ENCODE results near the gene CDRT15L2. TPM values are rescaled to one million over a fixed set of nuclear protein-coding genes. Genes with fewer than 3 reads are reported as not detected.
"Not testable (repeated sequence)": the region's sequence is repeated elsewhere in the genome, so short reads cannot be mapped to it uniquely, and the experiment has no call there.

The CDRT15L2 gene
- total RNA-seq (not detected), polyA plus RNA-seq (not detected)

DNA sequence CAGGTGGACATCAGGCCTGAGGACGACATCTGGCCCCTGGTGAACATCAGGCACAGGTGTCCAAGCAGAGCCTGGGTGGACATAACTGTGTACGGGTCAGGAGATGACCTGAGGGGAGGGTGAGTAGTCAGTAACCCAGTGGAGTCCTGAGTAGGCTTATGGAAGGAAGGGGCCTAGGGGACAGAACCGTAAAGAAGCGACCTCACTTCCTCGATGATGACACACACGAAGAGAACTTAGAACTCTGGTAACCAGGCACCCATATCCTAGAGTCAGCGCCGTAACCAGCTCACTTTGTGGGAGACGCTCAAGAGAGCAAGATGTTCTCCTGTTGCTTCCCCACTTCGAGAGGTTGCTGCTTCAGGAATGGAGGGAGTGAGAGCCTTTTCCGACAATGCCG, at the start of gene CDRT15L2:
Gene CDRT15L2, plus strand, starts transcription at position 301 of the 400 bp plus-strand sequence. Its CDS starts 20 bp downstream, at position 321.
- not testable (repeated sequence) for H3K9me3 ChIP-seq (ENCODE audit: control insufficient read depth in 4 of 4, low read length in 3 of 4); H3K27me3 ChIP-seq (ENCODE audit: control insufficient read depth in 4 of 4, insufficient read depth in 4 of 4, low read length in 3 of 4); H3K36me3 ChIP-seq (ENCODE audit: control insufficient read depth in 4 of 4, insufficient read depth in 3 of 4, low read depth in 1 of 4, low read length in 3 of 4); H3K27ac ChIP-seq (ENCODE audit: low read depth in 1 of 2, low read length in 2 of 2); H3K4me3 ChIP-seq (ENCODE audit: low read depth in 1 of 3, low read length in 3 of 3); H3K9ac ChIP-seq (ENCODE audit: low read depth in 1 of 2, low read length in 2 of 2); DNase-seq (ENCODE audit: low spot score); H3K4me1 ChIP-seq (ENCODE audit: control insufficient read depth in 4 of 4, insufficient read depth in 4 of 4, low read length in 3 of 4)
- WGBS, result 89% methylated on average over 12 of the region's 12 CpGs

- not testable (repeated sequence) for DNase-seq (ENCODE audit: low spot score); H3K27ac ChIP-seq (ENCODE audit: low read depth in 1 of 2, low read length in 2 of 2); H3K9ac ChIP-seq (ENCODE audit: low read depth in 1 of 2, low read length in 2 of 2); H3K4me1 ChIP-seq (ENCODE audit: control insufficient read depth in 4 of 4, insufficient read depth in 4 of 4, low read length in 3 of 4); H3K9me3 ChIP-seq (ENCODE audit: control insufficient read depth in 4 of 4, low read length in 3 of 4); H3K27me3 ChIP-seq (ENCODE audit: control insufficient read depth in 4 of 4, insufficient read depth in 4 of 4, low read length in 3 of 4); H3K4me3 ChIP-seq (ENCODE audit: low read depth in 1 of 3, low read length in 3 of 3); H3K36me3 ChIP-seq (ENCODE audit: control insufficient read depth in 4 of 4, insufficient read depth in 3 of 4, low read depth in 1 of 4, low read length in 3 of 4)
- WGBS, result 63% methylated on average over 4 of the region's 6 CpGs
These were observed 49.4 kb upstream of the CDRT15L2 start for GRCh38 chr17:20530104-20530503.

DNA sequence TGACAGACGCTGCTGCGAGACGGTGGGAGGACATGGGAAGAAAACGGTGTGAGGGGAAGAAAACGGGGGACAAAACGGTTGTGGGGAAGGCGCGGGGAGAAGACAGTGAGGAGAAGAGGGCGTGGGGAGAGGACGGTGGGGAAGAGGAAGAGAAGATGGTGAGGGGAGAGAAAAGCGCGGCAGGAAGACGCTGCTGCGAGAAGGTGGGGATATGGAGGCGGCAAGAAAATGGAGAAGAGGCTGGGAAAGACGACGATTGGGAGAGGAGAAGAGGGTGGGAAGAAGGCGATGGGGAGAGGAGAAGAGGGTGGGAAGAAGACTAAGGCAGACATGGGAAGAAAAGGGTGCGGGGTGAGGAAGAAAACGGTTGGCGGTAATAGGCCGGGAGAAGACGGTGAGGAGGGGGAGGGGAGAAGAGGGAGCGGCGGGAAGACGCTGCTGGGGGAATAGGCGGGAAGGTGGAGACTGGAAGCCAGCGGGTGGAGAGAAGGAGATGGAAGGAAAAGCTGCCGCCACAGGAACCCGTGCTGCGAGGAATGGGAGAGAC, 46.9 kb upstream of the CDRT15L2 start:
- H3K4me3 ChIP-seq (ENCODE audit: low read depth in 1 of 3, low read length in 3 of 3); H3K27ac ChIP-seq (ENCODE audit: low read depth in 1 of 2, low read length in 2 of 2); DNase-seq (ENCODE audit: low spot score); H3K4me1 ChIP-seq (ENCODE audit: control insufficient read depth in 4 of 4, insufficient read depth in 4 of 4, low read length in 3 of 4); H3K36me3 ChIP-seq (ENCODE audit: control insufficient read depth in 4 of 4, insufficient read depth in 3 of 4, low read depth in 1 of 4, low read length in 3 of 4); H3K9ac ChIP-seq (ENCODE audit: low read depth in 1 of 2, low read length in 2 of 2); H3K27me3 ChIP-seq (ENCODE audit: control insufficient read depth in 4 of 4, insufficient read depth in 4 of 4, low read length in 3 of 4); H3K9me3 ChIP-seq (ENCODE audit: control insufficient read depth in 4 of 4, low read length in 3 of 4): not testable (repeated sequence)
- 4% methylated on average over 24 of the region's 31 CpGs for WGBS

DNA sequence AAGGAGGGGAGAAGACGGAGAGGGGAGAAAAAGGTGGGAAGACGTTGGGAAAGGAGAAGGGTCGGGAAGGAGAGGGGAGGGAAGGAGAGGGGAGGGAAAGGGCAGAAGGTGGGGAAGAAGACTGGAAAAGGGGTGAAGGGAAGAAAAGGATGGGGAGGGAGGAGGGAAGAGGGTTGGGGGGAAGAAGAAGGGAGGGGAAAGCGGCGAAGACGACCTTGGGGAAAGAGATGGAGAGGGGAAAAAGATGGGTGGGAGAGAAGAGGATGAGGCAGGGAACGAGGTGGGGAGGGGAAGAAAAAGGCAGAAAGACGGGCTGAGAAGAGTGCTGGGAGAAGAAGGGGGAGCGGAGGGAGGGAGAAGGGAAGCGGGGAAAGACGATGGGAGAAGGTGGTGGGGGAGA, 46.3 kb upstream of the CDRT15L2 start:
- H3K9ac ChIP-seq (ENCODE audit: low read depth in 1 of 2, low read length in 2 of 2); H3K4me3 ChIP-seq (ENCODE audit: low read depth in 1 of 3, low read length in 3 of 3); DNase-seq (ENCODE audit: low spot score): not testable (repeated sequence)

DNA sequence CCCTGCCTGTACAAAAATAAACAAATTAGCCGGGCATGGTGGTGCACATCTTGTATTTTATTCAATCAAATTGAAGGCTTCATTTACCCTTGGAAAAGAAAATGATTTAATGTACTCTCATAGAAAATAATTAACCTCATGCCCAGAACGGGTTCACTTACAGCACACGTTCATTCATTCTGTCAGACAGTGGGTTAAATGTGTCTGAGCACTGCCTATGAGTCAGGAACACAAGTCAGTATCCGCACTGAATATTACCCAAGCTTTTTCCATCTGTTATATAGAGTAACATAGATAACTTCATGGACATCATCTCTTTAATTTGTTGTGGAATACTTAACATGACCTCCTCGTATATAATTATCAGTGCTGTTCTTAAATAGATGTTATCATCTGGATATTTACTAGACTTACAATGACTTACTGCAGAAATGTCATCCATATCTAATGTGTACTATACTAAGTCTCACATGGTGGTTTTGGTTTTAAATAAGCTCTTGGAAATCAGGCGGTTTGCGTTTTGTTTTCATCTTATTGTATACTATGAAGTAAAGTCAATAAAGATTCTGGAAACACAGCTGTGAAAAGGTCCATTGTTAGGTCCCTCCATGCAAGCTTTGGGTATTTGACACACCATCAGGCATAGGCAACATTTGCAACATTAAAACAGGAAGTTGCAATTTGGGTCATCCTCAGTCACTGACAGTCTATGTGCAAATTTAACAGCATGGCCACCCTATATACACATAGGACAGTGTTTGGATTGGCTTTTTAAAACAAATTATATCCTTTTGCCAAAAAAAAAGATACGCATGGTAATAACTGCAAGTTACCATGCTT, 44.6 kb upstream of the CDRT15L2 start:
- not testable (repeated sequence) for DNase-seq (ENCODE audit: low spot score); H3K27me3 ChIP-seq (ENCODE audit: control insufficient read depth in 4 of 4, insufficient read depth in 4 of 4, low read length in 3 of 4); H3K36me3 ChIP-seq (ENCODE audit: control insufficient read depth in 4 of 4, insufficient read depth in 3 of 4, low read depth in 1 of 4, low read length in 3 of 4); H3K27ac ChIP-seq (ENCODE audit: low read depth in 1 of 2, low read length in 2 of 2); H3K4me3 ChIP-seq (ENCODE audit: low read depth in 1 of 3, low read length in 3 of 3); H3K9ac ChIP-seq (ENCODE audit: low read depth in 1 of 2, low read length in 2 of 2); H3K9me3 ChIP-seq (ENCODE audit: control insufficient read depth in 4 of 4, low read length in 3 of 4); H3K4me1 ChIP-seq (ENCODE audit: control insufficient read depth in 4 of 4, insufficient read depth in 4 of 4, low read length in 3 of 4)
- WGBS, result 47% methylated on average over 8 of the region's 8 CpGs

More for the DNA sequence above, 46.3 kb upstream of the CDRT15L2 start:
- H3K9me3 ChIP-seq (ENCODE audit: control insufficient read depth in 4 of 4, low read length in 3 of 4); H3K27me3 ChIP-seq (ENCODE audit: control insufficient read depth in 4 of 4, insufficient read depth in 4 of 4, low read length in 3 of 4); H3K36me3 ChIP-seq (ENCODE audit: control insufficient read depth in 4 of 4, insufficient read depth in 3 of 4, low read depth in 1 of 4, low read length in 3 of 4); H3K4me1 ChIP-seq (ENCODE audit: control insufficient read depth in 4 of 4, insufficient read depth in 4 of 4, low read length in 3 of 4); H3K27ac ChIP-seq (ENCODE audit: low read depth in 1 of 2, low read length in 2 of 2): not testable (repeated sequence)
- WGBS, result 13% methylated on average over 9 of the region's 11 CpGs

GRCh38 chr17:20540414-20540813, 39.1 kb upstream of the CDRT15L2 start:
- not testable (repeated sequence) for DNase-seq (ENCODE audit: low spot score); H3K36me3 ChIP-seq (ENCODE audit: control insufficient read depth in 4 of 4, insufficient read depth in 3 of 4, low read depth in 1 of 4, low read length in 3 of 4); H3K4me1 ChIP-seq (ENCODE audit: control insufficient read depth in 4 of 4, insufficient read depth in 4 of 4, low read length in 3 of 4); H3K27ac ChIP-seq (ENCODE audit: low read depth in 1 of 2, low read length in 2 of 2); H3K9me3 ChIP-seq (ENCODE audit: control insufficient read depth in 4 of 4, low read length in 3 of 4); H3K4me3 ChIP-seq (ENCODE audit: low read depth in 1 of 3, low read length in 3 of 3); H3K9ac ChIP-seq (ENCODE audit: low read depth in 1 of 2, low read length in 2 of 2); H3K27me3 ChIP-seq (ENCODE audit: control insufficient read depth in 4 of 4, insufficient read depth in 4 of 4, low read length in 3 of 4)
- 66% methylated on average over 3 of the region's 5 CpGs for WGBS

DNA sequence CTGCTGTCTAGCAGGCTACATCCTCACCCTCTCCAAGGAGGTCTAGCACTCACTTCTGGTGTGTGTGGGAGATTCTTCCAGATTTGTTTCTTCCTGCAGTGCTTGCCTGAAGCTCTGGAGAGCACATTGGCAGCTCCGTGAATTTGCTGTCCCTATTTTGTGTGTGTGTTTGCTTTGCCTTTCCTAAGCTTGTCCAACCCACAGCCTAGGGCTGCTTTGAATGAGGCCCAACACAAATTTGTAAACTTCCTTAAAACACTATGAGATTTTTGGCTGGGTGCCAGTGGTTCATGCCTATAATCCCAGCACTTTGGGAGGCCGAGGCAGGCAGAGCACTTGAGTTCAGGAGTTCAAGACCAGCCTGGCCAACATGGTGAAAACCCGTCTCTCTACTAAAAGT, 38.7 kb upstream of the CDRT15L2 start:
- not testable (repeated sequence) for H3K9ac ChIP-seq (ENCODE audit: low read depth in 1 of 2, low read length in 2 of 2); H3K9me3 ChIP-seq (ENCODE audit: control insufficient read depth in 4 of 4, low read length in 3 of 4); DNase-seq (ENCODE audit: low spot score); H3K4me3 ChIP-seq (ENCODE audit: low read depth in 1 of 3, low read length in 3 of 3); H3K4me1 ChIP-seq (ENCODE audit: control insufficient read depth in 4 of 4, insufficient read depth in 4 of 4, low read length in 3 of 4); H3K36me3 ChIP-seq (ENCODE audit: control insufficient read depth in 4 of 4, insufficient read depth in 3 of 4, low read depth in 1 of 4, low read length in 3 of 4); H3K27ac ChIP-seq (ENCODE audit: low read depth in 1 of 2, low read length in 2 of 2); H3K27me3 ChIP-seq (ENCODE audit: control insufficient read depth in 4 of 4, insufficient read depth in 4 of 4, low read length in 3 of 4)
- 35% methylated on average over 2 of the region's 3 CpGs for WGBS

DNA sequence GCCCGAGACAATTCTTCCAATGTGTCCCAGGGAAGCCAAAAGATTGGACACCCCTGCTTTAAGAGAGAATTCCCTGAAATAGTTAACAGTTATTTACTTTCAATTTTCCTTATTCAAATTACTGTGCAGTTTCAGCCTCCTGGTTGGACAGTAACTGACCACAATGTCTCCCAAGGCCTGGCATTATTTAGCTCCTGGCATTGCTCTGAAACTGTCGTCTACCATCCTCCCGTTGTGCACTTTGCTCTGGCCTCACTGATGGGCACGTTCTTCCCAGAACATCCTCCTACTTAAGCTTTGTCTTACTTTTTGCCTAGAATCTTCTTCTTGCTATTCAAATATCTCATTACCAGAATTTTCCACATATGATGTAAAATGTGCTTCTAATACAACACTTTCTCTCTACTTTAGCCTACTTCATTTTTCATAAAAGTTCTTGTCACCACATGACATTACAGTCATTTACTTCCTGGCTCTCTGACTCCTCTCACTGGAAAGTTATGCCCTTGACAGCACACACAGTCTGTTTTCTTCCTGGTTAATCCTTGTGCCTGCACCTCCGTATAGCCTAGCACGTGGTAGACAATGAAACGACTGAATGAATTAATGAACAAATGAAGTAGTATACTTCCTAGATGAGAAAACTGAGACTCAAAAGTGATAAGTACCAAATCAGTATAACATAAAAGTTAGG, 37.5 kb upstream of the CDRT15L2 start:
- not testable (repeated sequence) for H3K27ac ChIP-seq (ENCODE audit: low read depth in 1 of 2, low read length in 2 of 2); H3K27me3 ChIP-seq (ENCODE audit: control insufficient read depth in 4 of 4, insufficient read depth in 4 of 4, low read length in 3 of 4); DNase-seq (ENCODE audit: low spot score); H3K9ac ChIP-seq (ENCODE audit: low read depth in 1 of 2, low read length in 2 of 2); H3K36me3 ChIP-seq (ENCODE audit: control insufficient read depth in 4 of 4, insufficient read depth in 3 of 4, low read depth in 1 of 4, low read length in 3 of 4); H3K4me1 ChIP-seq (ENCODE audit: control insufficient read depth in 4 of 4, insufficient read depth in 4 of 4, low read length in 3 of 4); H3K4me3 ChIP-seq (ENCODE audit: low read depth in 1 of 3, low read length in 3 of 3); H3K9me3 ChIP-seq (ENCODE audit: control insufficient read depth in 4 of 4, low read length in 3 of 4)
- WGBS, result 55% methylated on average over 7 of the region's 7 CpGs

Data from liver (tissue), 9 donors.